GM18909 (cell line): ENCODE results near the gene CCDC187.

Experiments
- ATAC-seq: cut with Tn5 transposase; IDR thresholded peaks from one replicate; pipeline ENCODE4 v1.9.1; 2021; ENCODE audit warnings: mild to moderate bottlenecking; ENCODE audit not compliant: unreplicated experiment, poor library complexity

The CCDC187 gene

DNA sequence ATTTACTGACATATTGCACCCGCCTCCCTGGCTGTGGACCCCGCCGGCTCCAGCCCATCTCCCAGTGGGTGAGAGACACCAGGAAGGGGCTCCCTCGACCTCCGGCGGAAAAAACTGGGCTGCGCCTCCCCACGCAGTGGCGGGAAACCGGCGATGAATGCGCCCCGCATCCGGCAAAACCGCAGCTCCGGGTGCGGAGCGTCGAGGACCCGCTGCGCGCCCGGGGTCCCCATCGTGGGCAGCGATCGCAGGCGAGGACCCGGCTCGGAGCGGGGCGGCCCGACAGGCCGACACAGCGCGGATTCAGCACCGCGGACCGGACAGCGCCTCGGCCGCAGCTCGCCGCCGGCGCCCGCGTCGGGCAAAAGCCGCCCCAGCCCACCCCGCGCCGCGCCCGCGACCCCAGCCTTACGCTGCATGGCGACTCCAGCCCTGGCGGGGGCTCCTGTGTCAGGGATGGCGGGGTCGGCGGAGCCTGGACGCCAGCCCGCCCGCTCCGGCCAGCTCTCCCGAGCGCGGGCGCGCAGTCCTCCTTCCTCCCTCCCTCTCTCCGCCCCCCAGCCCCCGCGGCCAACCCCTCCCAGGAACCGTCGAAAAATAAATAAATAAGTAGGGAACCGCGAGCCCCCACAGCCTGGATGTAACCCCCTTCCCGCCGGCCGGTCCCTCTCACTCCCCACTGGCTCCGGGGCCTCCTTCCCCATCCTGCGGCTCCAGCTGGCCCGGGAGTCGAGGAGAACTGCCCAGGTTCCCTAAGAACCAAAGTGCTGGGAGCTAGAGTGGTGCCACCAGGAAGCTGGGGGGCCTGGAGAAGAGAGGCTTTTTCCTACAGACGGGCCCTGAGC lies 102.1 kb downstream of the CCDC187 start:
- no peak for ATAC-seq

GRCh38 chr9:136201174-136201573 lies 102.7 kb downstream of the CCDC187 start:
- ATAC-seq: no peak

- no peak for ATAC-seq
These were observed 103.5 kb downstream of the CCDC187 start for GRCh38 chr9:136200424-136200823.
